Fibroblast of skin of right biceps (primary cell): ENCODE measurements around the gene ACOT11.
"Not testable (repeated sequence)": the region's sequence is repeated elsewhere in the genome, so short reads cannot be mapped to it uniquely, and the experiment has no call there.

Experiments used
- DNase-seq: peaks from one replicate; pipeline ENCODE4 v3.0.0-alpha.2; 2013

The ACOT11 gene

DNA sequence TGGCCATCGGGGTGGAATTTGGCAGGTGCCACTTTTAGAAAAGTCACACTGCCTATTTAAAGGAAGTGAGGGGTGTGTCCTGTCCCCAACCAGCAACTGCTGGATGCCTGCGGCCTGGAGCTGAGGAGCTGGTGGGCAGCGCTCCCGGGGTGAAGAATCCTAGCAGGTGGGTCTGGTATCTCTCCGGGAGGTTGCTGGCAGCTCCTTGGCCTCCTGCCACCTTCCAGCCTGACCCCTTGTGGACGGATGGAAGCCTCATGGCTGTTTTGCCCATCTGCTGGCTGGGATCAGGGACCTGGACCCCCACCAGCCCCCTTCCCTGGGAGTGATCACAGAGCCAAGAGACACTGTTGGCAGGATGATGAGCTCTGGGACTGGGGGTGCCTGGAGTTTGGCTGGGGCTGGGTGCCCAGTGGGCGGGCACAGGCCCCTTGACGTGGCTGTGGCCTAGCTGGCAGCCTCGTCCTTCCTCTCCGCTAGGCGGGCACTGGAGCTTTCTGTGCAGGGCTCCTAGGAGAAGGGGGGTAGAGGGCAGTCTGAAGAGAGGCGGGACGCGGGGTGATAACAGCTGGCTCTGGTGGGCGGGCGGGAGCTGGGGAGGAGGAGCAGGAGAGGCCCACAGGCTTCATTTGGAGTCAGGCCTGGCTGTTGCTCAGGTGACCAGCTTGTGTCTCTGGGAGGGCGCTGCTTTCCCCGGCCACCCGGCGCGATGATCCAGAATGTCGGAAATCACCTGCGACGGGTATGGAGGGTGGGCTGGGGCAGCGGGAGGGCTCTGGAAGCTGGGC, at the start of gene ACOT11:
ACOT11 (plus strand) TSS at position 628 of the 788 bp plus-strand sequence; CDS start at position 710, 82 bp downstream.
- peak; percentile 41 for DNase-seq

DNA sequence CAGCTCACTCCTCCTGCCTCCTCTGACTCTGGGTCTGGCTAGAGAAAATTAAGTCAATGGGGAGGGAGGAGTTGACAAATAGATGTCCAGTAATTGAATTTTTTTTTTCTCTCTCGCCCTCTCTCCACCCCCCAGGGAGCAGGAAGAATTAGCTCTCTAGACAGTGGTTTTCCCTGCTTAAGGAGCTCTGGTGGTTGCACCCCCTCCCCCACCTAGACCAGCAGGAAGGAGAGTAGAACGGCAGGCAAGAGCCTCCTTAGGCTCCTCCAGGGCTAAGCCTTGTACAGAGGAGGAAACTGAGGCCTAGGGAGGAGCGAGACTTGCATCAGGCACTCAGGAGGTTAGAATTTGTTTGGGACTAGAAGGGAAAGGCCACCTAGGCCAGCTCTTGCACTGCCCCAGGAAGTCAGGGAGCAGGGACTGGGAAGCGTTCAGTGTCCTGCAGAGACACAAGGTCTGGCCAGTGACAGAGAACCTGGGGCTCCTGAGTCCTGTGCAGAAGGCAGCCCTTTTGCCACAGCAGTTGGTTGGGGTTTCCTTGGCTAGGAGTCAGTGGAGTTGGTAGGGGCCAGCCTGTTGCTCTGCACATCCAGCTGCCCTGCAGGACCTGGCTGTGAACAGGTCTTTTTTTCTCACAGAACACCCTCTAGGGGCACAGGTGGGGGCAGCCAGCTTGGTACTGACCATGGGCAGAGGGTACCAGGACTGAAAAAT, 49.5 kb upstream of the ACOT11 start:
- peak; percentile 74 for DNase-seq

DNA sequence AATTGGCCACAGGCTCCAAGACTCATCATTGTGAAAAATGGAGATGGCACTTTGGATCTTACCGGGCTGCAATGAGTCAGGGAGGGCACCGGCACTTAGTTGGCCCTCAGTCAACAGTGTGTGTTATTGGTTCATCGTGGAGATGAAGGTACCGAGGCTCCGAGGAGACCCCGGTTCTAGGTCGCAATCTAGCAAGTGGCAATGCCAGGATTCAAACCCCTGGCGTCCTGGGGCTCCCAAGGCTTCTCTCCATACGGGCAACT, 49.0 kb upstream of the ACOT11 start:
- no peak for DNase-seq

DNA sequence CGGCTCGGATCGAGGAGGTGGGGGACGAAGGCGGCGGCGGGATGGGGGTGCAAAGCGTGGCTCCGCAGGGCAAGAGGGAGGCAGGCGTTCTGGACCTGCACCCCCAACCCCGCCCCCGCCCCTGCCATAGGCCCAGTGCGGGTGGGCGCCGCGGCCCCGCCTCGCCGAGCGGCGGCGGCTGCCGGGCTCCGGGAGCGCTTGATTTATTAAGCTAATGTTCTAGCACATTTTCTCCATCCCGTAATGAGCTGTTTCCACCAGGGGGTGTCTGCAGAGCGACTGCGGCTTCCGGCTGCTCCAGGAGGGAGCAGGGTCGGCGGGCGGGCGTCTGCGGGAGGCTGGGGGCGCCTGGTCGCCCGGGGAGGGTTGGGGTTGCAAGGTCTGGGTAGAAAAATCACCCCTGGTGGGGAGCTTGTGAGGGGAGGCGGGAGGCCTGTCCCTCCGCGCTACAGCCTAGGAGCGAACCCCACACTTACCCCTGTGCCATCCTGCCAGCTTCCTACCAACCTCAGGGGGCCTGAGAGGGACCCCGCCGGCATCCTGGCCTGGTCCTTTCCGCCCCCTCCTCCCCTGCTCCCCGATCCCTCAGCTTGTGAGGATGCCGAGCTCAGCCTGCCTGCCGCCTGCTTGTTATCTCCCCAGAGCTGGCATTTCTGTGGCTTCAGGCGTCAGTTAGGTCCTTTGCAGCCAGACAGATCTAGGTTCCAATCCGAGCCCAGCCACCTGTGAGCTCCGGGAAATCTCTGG, 48.5 kb upstream of the ACOT11 start:
- peak; percentile 68 for DNase-seq

DNA sequence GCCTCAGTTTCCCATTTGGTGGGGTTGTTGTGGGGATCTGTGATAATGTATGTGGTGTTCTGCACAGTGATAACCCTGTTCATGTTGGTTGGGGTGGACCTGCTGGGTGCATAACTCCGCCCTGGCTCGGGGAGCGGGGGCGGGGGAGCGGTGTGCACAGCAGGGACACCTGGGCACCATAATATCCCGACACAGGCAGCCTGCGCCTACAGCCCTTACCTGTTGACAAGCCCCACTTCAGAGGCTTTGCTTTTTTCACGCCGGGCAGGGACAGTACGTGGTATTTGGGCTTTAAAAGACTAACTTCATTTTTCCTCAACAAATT, 48.0 kb upstream of the ACOT11 start:
- DNase-seq: no peak

DNA sequence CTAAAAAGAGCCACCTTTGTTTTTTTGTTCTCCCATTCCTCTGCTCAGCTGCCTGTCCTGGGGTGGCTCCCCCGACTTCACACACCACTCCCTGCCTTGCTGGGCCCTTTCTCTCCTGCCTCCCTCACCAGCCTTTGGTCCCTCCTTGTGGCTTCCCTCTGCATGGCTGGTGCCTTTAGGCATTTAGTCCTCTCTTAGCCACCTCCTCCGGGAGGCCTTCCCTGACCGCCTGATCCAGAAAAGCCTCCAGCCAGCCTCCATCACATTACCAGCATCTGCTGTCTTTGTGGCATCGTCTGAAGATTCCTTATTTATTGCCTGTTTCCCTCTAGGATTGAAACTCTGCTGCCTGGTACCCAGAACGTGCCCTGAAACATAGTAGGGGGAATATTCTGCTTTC, 46.2 kb upstream of the ACOT11 start:
- DNase-seq: no peak

DNA sequence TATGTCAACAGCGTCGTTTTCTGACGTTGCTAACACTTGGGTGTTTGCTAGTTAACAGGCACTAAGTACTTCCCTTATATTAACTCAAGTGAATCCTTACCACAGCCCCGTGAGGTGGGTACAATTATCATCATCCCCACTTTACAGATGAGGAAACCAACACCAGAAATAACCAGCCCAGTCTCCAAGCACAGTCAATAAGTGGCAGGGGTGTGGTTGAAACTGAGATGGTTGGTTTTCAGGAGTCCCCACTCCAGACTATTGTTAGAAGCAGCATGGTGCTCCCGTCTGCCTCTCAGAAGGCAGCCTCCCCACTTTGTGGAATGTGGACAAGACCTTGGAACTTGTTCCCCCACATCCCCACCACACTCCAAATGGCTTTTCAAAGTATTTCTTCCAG, 45.7 kb upstream of the ACOT11 start:
- no peak for DNase-seq

DNA sequence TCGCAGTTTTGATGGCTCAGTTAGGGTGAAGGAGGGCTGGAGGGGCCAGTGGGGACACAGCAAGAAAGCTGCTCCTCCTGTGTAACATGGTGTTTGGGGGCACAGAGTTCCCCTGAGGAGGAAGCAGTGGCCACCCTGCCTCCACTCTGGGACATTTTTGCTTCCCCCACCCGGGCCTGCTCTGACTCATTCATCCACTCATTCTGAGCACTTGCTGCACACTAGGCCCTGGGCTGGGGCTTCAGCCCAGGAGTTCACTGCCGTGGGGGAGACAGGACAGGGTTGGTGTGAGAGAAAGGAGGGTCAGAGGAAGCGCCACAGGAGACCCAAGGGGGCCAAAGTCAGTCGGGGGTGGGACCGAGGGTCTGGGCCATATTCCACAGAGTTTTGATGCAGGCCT, 41.4 kb upstream of the ACOT11 start:
- peak; percentile 57 for DNase-seq

DNA sequence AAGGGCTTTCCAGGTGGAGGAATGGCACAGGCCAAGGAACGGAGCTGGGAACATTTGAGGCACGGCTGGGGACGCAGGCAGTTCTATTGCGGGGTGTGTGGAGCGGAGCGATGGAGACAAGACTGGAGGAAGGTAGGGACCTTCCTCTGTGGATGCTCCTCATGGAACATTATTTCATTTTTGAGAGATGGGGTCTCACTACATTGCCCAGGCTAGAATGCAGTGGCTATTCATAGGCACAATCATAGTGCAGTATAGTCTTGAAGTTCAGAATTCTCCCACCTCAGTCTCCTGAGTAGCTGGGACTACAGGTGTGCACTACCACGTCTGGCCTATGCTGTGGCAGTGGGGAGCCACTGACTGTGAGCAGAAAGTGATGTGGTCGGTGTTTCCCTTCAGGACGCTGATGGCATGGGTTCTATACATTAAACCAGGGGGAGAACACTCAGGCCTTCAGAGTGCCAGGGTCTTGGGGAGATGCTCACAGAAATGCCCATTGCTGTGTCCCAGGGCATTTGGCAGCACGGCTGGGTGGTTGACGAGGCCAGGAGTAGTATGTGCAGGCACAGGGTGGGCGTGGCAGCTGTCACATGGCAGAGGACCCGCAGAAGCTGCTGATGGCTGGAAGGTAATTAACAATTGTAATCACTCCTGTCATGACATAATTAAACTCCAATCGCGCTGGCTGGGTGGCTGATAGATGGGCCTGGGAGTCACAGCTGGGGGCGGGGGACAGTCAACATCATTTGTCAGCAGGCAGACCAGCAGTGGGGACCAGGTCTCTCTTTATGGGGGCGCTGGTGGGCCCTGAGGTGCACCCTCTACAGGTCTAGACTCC, 40.8 kb upstream of the ACOT11 start:
- DNase-seq: no peak

DNA sequence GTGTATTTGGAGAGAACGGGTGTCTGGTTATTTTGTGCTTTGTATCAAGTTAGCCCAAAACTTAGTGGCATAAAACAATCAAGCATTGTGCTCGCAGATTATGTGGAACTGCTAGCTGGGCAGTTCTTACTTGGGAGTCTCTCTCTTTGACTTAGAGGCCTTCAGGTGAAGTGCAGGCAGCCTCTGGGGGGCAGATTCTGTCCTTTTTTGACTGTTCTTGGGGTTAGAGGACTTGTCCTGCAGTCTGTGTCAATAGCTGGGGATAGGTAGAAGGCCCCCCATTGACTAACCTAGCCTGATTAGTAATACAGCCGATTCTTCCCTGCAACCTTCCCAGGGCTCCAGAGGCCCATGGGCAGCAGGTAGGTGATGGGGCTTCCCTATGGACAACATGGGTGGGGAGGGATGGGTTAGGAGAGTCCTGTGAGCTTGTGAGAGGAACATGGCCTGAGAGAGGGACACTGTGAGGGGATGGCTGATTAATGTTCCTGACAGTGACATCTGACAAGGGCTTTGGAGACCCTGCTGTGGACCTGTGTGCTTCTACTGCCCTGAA, 37.2 kb upstream of the ACOT11 start:
- no peak for DNase-seq

DNA sequence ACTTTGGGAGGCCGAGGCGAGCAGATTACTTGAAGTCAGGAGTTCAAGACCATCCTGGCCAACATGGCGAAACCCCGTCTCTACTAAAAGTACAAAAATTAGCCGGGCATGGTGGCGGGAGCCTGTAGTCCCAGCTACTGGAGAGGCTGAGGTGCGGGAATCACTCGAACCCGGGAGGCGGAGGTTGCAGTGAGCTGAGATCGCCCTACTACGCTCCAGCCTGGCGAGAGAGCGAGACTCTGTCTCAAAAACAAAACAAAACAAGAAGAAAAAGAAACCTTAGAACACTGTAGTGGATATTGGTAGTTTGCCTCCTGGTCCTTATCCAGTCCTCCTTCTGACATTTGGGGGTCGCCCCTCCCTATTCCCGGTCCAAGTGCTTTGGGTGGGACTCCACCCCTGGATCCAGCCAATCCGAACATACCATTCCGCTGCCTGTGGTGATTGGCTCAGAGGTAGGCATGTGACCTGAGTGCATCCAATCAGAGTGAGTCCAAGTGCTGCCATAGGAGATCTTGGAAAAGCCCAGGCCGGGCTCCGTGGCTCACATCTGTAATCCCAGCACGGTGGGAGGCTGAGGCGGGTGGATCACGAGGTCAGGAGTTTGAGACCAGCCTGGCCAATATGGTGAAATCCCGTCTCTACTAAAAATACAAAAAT, 34.0 kb upstream of the ACOT11 start:
- not testable (repeated sequence) for DNase-seq

DNA sequence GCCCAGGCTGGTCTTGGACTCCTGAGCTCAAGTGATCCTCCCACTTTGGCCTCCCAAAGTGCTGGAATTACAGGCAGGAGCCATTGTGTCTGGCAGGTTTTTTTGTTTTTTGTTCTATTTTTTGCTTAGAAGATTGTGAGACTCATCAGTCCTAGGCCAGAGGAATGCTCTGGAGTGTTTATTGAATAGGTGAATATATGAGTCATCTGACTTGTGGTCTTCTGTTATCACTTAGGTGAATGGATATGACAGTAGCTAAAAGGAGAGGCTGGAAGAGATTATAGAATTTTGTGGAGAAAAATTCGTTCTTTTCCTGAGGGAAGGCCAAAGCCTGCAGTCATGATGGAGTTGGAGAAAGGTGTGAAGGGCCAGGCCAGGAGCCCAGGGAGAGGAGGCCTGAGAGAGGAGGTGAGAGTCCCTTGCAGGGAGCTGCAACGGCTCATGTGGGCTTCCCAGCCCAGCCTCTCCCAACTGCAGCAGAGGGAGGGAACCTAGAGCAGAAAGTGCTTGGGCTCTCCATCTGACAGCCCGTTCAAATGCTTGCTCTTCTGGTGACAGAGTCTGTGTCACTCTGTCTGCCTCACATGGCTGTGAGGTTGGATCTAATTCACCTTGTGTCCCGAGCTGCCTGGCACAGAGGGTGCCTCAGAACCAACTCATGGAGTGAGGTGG, 31.6 kb upstream of the ACOT11 start:
- DNase-seq: peak; percentile 34

DNA sequence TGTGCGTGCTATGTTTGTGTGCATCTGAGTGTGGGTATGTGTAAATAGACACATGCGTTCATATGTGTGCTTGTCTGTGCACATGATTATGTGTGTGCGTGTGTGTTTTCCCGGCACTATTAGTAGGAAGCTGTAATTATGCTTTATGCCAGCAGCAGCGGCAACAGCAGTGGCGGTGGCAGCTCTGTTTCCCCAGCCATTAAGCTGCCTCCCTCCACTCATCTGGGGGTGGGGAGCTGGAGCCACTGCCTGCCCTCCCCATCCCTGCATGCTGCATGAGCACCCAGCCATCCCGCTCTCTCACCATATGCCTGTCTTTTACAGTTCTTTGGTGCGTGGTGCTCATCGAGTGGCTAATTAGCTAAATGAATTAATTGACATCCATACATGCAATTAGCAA, 30.5 kb upstream of the ACOT11 start:
- no peak for DNase-seq

DNA sequence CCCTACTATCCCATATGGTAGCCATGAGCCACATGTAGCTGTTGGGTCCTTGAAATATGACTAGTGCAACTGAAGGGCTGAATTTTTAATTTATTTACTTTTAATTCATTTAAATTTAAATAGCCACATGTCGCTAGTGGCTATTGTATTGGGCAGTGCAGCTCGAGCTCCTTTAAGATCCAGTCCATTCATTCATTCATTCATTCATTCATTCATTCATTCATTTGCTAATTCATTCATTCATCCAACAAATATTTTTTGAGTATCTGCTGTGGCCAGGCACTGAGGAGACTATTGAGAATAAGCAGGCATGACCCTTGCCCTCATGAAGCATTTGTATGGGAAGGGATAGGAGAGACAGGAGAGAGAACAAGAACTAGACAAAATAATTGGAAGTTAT, 29.5 kb upstream of the ACOT11 start:
- DNase-seq: no peak

DNA sequence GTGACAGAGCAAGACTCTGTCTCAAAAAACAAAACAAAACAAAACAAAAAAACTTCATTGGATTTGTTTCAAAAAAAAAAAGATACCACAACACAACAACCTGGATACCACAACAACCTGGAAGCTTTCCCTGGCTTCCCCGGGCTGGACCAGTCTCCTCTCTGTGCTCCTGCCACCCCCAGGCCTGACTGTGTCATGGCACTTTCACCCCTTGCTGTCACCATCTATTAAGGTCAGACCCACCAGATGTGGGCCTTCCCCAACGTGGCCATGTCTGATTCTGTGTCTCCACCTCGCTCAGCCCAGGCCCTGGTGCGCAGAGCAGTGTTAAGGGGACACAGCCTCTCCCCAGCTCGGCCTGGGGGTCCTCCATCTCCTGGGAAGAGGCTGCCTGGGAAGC, 28.3 kb upstream of the ACOT11 start:
- DNase-seq: no peak

DNA sequence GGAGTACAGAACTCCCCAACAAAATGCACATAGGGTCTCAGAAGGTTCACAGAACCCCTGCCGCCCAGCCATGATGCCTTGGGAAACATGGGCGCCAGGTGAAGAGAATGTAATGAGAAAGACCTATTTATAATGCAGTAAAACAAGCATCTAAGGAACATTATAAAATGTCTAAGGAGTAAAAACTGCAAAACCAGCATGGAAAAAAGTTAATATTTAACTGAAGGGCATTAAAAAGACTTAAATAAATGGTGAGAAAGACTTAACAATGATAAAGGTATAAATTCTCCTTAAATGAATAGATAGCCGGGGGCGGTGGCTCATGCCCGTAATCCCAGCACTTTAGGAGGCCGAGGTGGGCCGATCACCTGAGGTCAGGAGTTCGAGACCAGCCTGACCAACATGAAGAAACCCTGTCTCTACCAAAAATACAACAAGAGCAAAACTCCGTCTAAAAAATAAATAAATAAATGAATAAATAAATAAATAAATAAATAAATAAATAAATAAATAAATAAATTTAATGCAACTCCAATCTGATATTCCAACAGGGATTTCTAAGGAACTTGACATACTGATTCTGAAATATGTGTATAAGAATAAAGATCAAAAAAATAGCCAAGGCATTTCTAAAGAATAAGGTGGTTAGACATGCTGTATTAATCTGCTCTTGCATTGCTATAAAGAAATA, 27.3 kb upstream of the ACOT11 start:
- DNase-seq: no peak

DNA sequence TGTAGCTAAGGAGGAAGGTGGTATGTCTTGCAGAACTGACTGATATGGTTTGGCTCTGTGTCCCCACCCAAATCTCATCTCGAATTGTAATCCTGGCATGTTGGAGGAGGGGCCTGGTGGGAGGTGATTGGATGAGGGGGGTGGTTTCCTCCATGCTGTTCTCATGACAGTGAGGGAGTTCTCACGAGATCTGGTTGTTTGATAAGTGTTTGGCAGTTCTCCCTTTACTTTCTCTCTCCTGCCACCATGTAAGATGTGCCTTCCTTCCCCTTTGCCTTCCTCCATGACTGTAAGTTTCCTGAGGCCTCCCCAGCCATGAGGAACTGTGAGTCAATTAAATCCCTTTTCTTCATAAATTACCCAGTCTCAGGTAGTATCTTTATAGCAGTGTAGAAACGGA, 21.5 kb upstream of the ACOT11 start:
- not testable (repeated sequence) for DNase-seq

DNA sequence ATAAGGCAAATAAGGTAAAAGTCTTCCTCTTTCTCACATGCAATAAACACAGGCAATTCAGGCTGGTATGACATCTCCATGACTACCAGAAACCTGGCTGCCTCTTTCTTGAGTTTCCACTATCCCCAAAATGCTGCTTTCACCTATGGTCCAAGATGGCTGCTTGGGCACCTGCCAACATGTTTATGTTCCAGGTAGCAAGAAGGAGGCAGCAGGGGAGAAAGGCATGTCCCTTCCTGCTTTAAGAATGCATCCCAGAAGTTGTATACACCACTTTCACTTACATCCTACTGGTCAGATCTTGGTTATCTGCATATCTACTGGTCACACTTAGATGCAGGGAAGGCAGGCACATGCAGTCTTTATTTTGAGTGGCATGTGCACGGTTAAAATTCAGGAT, 19.4 kb upstream of the ACOT11 start:
- no peak for DNase-seq

DNA sequence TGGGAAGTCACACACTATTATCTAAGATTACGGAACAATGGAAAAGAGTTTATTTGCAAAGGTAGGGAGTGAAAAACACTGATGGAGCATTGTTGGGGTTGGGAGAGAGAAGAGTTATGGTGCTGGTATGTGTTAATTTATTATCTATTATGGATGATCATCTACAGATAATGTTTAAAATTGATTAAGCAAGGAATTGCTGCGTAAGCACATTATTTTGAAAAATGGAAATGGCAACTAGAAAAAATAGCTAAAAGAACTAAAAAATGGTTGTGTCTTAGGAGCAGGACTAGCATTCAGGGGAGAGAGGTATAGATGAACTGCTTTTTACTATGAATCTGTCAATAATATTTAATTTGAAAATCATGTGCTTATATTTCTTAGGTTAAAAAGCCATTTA, 16.0 kb upstream of the ACOT11 start:
- no peak for DNase-seq

DNA sequence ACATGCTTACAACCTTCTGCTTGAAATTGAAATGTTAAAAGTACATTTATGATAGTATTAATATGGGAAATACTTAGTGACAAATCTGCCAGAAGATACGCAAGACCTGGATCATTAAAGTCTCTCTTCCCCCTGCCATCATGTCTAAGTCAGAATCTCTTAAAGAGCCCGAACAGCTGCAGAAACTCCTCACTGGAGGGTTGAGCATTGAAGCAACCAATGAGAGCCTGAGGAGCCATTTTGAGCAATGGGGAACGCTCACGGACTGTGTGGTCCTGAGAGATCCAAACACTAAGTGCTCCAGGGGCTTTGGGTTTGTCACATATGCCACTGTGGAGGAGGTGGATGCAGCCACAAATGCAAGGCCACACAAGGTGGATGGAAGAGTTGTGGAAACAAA, 11.4 kb upstream of the ACOT11 start:
- not testable (repeated sequence) for DNase-seq

DNA sequence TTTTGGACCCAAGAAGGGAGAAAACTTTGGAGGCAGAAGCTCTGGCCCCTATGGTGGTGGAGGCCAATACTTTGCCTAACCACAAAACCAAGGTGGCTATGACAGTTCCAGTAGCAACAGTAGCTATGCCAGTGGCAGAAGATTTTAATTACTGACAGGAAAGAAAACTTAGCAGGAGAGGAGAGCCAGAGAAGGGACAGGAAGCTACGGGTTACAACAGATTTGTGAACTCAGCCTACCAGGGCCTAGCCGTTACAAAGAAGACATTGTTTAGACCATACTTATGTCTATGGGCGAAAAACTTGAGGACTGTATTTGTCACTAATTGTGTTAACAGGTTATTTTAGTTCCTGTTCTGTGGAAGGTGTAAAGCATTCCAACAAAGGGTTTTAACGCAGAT, 10.4 kb upstream of the ACOT11 start:
- peak; percentile 4 for DNase-seq
